Suppressor macrophage treated with lipopolysaccharide for 1 hour (primary cell): Measurements from ENCODE around the gene GRID2.

Source experiments
- DNase-seq, 3 donors: peaks; one replicate each; pipeline ENCODE4 v3.0.0-alpha.2; 2020 to 2022

The GRID2 gene

DNA sequence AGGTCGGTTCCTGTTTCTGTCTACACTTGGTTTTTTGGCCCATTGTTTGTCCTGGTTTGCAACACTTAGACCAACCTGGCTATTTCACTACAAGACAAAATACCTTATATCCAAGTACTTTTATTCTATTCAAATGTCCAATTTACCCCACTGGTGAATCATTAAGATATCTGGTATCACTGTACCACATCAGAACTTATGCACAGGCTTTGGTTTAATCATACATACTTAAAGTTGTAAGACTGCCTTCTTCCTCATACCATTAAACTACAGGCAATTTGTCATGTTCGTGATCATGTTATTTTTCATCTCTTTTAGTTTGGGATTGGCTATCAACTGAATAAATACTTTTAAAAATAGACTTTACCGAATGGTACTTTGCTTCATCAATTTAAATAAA is 1471.8 kb downstream of the GRID2 start:
- no peak for DNase-seq

DNA sequence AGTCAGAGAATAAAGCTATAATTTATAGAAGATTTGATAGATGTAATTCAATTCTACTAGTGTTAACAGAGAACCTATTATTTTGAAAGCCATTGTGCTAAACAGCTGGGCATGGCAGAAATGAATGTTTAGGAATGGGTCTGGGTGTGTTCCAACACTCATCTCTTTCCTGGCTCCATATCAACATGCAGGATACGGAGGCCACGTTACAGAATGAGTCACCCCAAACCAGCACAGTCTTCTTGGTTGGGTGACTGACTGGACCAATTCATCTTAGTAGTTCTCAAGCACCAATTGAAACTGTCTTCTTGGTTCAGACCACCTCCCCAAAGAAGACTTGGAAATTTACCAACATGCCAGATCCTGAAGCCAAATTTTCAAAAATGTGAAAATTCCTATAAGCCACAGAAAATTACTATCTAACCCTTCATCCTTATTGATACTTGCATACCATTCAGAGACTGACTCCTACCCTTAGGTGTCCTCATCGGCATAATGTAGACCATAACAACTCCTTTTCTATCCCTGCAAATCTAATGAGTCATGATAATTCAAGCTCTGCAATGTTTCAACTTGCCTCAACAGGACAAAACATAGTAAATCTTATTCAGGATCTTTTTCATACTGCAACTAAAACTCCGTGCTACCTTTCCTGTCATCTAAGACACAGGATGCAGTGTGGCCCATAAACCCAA is 1472.8 kb downstream of the GRID2 start:
- no peak for DNase-seq

DNA sequence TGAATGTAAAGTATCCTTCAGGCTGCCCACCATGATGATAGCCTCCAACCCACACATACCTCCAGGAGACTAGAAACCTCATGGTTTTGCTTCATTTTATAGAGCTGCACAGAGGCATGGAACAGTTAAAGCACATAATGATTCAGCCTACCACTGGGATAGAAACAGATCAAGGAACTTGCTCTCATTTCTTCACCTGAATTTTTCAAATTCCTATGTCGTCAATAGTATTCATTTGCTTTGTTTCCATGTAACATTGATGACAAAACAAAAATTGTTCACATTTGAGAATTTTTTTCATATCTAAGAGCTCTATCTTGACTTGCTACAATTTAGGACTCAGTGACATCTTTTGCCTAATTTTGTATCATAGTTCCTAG is 1473.3 kb downstream of the GRID2 start:
- no peak for DNase-seq

DNA sequence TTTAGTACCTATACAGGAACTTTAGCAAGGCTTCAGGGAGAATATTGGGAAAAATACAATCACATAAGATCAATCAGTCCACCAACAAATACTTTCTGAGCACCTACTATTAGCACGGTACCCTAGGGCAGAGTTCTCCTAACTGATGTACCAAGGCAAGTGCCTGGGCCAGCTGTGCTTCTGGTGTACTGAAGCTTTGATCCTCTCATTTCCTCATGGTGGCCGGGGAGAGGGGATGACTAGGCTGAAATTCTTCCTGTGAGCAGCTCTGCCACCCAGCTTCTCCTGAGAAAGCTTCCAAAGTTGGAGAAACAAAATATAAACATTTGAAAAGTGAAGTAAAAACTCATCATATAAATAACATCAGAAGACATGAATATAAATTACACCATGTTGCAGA is 1475.5 kb downstream of the GRID2 start:
- no peak for DNase-seq

DNA sequence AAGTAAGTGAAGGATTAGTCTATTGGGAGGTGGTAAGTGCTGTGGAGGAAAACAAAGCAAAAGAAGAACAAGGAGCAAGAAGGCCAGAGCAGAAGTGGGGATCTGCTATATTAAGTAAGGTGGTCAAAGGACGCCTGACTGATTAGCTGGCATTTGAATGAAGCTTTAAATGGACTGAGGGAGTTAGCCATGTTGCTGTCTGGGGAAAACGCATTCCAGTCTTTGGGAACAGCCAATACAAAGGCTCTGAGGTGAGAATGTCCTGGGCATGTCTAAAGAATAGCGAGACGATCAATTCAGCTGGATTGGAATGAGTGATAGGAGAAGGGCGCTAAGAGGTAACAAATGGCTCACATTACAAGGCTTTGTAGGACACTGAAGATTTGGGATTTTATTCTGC is 1476.3 kb downstream of the GRID2 start:
- DNase-seq: no peak

DNA sequence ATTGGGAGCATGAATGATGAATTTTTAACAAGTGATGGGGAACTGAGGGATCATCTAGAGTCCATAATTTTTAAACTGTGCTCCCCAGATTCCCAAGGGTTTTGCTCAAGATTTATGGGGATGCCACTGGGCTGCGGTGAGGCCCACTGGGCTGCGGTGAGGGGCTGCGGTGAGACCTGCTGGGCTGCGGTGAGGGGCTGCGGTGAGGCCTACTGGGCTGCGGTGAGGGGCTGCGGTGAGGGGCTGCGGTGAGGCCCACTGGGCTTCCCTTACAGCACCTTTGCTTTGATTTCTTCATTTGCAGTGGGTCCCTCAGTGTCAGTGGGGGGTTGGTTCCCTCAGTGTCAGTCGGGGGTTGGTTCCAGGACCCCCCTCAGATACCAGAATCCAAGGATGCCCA is 1477.4 kb downstream of the GRID2 start:
- no peak for DNase-seq

DNA sequence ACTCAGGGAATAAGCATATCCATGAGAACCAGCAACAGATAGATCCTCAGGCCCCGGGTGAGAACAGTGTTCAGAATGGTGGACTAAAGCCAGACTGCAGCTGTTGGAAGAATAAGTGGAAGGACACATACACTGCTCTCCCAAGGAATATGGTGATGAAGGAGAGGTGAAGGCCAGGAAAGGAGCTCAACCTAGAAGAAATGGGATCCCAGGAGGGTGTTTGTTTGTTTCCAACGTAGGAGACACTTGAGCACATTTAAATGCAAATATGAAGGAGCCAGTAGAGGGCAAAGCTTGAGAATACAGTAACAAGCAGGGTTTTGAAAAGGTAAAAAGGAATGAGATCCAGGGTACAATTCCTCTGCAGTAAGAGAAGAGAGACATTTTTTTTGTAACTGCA is 1482.4 kb downstream of the GRID2 start:
- no peak for DNase-seq

DNA sequence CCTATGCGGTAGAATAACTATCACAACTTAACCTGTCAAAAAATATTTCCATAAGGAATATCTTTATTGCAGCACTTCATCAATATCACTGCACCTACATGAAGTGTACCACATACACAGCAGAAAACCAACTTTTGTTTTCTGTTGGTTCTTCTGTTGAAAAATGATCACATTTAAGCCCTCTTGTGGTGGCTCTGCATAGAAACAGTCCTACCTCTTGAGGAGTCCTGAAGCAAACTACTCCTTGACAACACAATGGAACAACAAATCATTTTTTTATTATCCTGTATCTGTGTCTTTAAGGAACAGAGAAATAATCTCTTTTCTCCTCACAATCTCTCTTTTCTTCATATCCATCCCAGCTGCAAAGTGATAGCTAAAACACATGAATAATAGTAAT is 1484.9 kb downstream of the GRID2 start:
- DNase-seq: peak in 2 of 3 donors; percentile 11 to 13

DNA sequence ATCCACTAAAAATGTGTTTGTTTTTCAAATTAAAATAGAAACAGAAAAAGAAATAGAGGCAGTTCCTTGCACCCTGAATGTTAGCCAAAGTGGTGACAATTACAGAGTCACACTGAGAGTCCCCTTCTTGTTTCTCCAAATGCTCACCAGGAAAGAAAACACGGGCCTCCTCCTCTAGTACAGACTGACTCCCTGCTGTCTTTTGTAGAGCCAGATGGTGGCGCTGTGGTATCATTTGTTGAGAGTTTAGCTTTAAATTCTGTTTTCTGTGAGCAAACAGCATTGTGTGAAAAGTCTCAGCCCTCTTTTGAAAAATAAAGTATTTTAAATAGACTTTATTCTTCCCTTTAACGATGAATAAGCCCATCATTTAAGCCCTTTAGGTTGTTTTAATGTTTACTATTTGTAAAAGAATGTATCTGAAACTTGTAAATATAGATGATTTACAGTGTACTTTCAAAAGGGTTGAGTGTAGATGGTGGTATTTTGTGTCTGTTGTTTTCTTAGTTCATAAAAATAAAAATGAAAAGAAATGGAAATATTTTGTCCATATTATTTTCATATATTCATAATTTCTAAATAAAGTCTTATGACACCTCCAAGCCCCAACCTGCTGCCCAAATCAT is 1487.9 kb downstream of the GRID2 start:
- peak; percentile 71 to 79 (median 73) for DNase-seq

DNA sequence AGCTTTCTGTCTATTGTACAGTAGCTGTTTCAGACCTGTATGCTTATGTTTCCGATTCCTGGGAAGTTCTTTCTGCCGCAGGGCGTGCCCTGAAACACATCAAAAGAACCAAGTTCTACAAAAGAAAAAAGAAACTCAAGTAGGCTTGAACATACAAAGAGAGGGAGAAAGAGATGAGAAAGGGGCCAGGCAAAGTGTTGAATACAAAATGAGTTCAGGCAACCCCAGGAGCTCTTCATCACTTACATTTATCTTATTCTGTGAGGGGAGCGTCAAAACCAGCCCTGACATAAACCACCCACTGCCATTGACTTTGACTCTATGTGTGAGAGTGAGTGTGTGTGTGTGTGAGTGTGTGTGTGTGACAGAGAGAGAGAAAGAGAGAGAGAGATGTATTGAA is 1498.3 kb downstream of the GRID2 start:
- no peak for DNase-seq

DNA sequence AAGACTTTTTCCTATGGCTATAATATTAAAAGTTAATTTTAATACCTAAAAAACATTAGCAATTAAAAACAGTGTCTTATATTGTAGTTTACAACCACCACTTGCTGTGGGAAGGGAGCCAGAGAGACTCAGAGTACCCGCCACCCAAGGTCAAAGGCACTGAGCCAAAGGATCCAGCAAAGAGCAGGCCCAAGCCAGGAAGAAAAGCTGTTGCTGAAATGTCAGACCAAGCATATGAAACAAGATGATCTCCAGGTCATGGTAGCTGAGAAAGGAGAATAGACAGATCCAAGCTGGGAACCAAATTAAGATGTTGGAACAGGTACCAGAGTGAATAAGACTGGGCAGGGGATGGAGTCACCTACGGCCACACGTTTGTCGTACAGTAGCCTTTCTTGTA is 1506.0 kb downstream of the GRID2 start:
- DNase-seq: no peak

DNA sequence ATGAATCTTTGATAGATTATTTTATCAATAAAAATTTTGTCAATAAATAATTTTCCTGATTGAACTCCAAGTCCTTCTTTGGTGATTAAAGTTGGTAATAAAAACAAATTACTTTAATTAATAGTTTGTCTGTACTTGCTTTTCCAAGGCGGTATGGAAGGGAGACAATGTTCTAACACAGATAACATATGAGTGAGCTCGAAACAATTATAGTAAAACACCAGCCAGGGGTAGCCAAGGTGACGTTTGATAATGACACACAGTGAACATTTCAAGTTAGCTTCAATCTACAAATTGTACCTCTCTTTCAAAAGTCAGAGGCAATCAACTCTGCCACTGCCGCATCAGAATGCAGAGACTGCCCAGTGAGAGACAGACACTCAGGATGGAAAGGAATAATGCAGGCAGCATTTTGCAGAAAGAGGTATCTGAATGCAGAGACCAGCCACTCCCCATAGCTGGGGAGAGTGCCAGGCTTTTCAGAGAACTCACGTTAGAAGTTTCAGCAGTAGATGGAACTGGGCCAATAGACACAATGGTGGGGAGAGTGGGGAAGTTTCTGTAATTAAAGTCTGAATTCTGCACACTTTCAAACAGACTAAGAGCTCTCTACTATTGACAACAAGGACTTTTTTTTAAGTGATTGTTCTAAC is 1506.7 kb downstream of the GRID2 start:
- no peak for DNase-seq

DNA sequence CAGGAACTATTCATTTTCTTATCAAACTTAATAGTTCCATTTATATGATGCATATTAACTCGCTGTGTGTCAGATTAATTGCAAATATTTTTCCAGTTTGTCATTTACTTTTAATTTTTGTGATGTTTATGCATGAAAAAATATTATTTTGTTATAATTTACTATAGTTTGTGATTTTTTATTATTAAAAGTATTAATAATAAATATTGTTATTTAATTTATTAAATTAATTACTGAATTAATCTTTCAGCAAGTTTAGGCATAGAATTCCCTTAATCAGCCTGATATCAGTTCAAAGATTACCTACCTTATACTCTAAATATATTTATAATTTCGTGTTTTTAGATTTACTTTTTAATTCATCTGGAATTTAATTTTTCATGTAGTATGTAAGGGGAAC is 1509.3 kb downstream of the GRID2 start:
- DNase-seq: no peak

DNA sequence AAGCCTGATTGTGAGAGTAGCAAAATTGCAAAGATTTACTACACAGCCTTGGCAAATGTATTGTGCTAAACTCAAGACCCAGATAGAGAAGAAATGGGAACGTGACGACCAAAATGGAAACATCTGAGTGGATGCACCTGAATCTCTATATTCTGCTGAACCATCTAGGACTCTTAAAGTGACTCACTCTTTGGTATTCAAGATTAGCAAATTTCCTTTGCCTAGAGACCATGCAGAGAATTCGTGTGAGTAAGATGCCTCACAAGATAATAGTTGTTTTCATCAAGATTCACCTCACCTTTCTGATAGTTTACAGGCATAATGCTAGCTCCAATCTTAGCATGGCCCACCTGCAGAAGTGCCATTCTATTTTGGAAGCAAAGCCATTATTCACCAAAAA is 1510.4 kb downstream of the GRID2 start:
- no peak for DNase-seq

DNA sequence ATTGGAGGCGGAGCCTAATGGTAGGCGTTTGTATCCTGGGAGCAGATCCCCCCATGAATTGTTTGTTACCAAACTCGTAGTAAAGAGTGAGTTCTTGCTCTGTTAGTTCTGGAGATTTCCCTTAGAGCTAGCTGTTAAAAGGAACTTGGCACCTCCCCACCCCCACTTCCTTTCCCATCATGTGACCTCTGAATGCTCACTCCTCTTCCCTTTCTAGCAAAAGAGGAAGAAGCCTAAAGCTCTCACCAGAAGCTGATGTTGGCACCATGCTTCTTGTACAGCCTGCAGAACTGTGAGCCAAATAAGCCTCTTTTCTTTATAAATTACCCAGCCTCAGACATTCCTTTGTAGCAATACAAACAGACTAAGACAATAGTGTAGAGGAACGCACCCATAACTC is 1511.0 kb downstream of the GRID2 start:
- DNase-seq: peak; percentile 80 to 89 (median 87)
